HL-60 (cell line): ENCODE measurements around the gene ZNF578.

Experiments used
- POLR2AphosphoS5 ChIP-seq: IDR thresholded peaks from 2 replicates; pipeline ENCODE4 v1.6.1; 2012; ENCODE audit warnings: low read depth
- TF ChIP-seq, protein P1 (sequence below): IDR thresholded peaks from one replicate; pipeline ENCODE4 v1.5.1; 2011; ENCODE audit warnings: low read length, control low read depth, inconsistent platforms; ENCODE audit not compliant: insufficient read depth
- TF ChIP-seq, protein P2 (sequence below): IDR thresholded peaks from 2 replicates; pipeline ENCODE4 v1.6.1; 2012; ENCODE audit warnings: low read depth; ENCODE audit not compliant: insufficient replicate concordance

DNA sequence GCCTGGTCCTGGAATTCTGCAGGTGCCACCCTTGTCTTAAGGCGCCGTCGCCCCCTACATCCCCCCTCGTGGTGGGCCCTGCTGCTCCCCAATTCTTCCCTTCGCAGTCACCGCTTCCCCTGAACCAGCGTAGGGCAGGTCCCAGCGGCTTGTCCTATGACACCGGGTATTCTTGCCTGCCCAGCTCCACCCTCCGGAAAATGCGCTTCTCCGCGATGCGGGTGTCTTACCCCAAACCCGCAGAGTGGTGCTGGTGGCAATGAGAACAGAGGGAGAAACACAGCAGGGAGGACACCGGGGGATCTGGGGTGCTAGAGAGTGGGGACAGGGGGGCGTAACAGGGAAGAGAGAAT lies 83.1 kb downstream of the ZNF578 start:
- TF ChIP-seq, protein P1, sequence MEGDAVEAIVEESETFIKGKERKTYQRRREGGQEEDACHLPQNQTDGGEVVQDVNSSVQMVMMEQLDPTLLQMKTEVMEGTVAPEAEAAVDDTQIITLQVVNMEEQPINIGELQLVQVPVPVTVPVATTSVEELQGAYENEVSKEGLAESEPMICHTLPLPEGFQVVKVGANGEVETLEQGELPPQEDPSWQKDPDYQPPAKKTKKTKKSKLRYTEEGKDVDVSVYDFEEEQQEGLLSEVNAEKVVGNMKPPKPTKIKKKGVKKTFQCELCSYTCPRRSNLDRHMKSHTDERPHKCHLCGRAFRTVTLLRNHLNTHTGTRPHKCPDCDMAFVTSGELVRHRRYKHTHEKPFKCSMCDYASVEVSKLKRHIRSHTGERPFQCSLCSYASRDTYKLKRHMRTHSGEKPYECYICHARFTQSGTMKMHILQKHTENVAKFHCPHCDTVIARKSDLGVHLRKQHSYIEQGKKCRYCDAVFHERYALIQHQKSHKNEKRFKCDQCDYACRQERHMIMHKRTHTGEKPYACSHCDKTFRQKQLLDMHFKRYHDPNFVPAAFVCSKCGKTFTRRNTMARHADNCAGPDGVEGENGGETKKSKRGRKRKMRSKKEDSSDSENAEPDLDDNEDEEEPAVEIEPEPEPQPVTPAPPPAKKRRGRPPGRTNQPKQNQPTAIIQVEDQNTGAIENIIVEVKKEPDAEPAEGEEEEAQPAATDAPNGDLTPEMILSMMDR: no peak
- TF ChIP-seq, protein P2, sequence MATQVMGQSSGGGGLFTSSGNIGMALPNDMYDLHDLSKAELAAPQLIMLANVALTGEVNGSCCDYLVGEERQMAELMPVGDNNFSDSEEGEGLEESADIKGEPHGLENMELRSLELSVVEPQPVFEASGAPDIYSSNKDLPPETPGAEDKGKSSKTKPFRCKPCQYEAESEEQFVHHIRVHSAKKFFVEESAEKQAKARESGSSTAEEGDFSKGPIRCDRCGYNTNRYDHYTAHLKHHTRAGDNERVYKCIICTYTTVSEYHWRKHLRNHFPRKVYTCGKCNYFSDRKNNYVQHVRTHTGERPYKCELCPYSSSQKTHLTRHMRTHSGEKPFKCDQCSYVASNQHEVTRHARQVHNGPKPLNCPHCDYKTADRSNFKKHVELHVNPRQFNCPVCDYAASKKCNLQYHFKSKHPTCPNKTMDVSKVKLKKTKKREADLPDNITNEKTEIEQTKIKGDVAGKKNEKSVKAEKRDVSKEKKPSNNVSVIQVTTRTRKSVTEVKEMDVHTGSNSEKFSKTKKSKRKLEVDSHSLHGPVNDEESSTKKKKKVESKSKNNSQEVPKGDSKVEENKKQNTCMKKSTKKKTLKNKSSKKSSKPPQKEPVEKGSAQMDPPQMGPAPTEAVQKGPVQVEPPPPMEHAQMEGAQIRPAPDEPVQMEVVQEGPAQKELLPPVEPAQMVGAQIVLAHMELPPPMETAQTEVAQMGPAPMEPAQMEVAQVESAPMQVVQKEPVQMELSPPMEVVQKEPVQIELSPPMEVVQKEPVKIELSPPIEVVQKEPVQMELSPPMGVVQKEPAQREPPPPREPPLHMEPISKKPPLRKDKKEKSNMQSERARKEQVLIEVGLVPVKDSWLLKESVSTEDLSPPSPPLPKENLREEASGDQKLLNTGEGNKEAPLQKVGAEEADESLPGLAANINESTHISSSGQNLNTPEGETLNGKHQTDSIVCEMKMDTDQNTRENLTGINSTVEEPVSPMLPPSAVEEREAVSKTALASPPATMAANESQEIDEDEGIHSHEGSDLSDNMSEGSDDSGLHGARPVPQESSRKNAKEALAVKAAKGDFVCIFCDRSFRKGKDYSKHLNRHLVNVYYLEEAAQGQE: no peak
- TF ChIP-seq POLR2AphosphoS5: no peak
